HK-2 (cell line): ENCODE results near the gene FRAS1.

ENCODE experiments used
- DNase-seq: peaks from one replicate; pipeline ENCODE4 v3.0.0-alpha.2; 2018; ENCODE audit not compliant: unreplicated experiment

FRAS1 gene

DNA sequence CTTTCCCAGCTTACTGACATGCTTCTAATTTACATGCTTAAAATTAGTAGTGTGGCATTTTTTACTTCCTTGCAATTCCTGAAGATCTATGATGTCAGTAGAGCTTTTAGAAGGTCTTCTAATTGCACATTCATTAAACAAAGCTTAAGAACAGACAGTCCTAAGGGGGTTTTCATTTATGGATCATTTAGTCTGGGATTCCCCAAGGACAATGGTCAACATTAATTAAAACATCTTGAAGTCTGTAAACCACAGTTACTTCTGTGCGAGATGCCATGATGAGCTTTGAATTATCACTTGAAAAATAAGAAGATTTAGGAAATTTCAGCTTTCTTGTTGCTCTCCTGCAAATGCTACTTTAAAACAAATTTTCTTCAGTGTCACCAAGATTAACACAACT, 514.7 kb downstream of the FRAS1 start:
- no peak for DNase-seq

DNA sequence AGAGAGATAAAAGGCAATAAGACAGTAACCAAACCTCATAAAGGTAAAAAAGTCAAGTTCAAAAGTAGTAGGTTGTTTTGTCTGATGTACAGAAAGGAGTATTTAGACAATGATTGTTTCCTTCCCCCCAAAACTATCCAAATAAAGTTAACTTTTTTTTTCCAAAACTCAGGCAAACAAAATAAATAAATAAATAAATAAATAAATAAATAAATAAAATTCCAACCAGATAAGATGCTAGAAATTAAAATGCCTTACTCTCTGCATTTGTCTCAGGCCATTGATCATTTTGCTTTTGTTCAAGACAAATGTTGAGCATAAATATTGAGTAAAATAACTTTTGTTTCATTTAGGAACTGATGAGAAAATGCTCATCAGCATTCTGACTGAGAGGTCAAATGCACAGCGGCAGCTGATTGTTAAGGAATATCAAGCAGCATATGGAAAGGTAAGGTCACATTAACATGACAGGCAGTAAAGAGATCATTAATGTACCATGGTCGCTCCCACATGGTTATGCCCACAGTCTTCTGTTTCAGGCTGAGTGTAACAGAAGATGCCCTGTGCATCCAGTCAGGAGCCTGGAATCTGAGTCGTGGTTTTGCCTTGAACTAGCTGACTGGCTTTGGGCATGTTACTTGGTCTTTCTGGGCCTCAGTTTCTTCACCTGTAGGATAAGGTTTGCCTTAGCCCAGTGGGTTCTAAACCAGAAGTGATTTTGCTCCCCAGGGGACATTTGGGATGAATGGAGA, 521.7 kb downstream of the FRAS1 start:
- no peak for DNase-seq

DNA sequence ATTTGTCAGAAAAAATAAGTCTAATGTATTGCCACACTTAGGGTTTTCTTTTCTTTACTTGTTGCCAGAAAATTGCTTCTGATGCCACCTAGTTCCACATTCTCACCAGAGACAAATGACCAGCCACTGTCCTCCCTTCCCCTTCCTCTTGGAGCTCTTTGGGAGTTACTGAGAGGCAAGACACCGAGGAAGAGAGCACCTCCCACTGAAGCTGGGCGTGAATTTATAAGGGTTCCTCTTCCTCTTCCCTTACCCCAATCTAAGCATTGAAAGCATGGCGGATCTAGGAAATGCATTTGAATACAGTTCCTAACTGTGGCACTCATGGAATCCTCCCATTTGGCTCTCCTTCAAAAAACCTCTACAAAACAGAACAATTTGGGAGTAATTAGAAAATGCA, 524.5 kb downstream of the FRAS1 start:
- no peak for DNase-seq

DNA sequence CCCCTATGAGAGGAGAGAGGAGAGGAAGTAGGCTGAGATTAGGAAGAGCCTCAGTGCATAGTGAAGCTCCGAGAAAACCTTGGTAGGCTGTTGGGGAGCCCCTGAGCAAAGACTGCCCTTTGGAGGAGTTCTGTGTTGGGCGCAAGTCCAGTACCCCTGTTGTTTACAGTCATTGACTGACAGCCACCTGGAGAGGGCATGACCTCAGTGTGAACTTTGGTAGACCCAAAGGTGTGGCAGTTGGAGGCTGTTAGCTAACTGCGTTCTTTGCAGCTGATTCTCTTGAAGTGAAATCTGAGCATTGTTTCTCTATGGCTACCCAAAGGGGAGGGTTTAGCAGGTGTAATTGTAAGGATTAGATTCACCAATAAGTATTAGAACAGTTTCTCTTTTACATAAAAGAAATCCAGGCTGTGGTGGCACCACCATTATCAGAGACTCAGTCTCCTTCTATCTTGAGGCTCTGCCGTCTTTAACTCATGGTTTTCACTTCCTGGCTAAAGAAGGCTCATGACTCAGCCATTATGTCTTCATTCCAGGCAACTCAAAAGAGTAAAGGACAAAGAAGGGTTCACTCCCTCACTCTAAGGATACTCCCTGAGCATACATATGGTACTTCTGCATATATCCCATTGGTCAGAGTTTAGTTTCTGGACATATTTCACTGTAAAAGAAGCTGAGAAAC, 527.9 kb downstream of the FRAS1 start:
- DNase-seq = no peak

GRCh38 chr4:78585633-78586032, 528.5 kb downstream of the FRAS1 start:
- no peak for DNase-seq

DNA sequence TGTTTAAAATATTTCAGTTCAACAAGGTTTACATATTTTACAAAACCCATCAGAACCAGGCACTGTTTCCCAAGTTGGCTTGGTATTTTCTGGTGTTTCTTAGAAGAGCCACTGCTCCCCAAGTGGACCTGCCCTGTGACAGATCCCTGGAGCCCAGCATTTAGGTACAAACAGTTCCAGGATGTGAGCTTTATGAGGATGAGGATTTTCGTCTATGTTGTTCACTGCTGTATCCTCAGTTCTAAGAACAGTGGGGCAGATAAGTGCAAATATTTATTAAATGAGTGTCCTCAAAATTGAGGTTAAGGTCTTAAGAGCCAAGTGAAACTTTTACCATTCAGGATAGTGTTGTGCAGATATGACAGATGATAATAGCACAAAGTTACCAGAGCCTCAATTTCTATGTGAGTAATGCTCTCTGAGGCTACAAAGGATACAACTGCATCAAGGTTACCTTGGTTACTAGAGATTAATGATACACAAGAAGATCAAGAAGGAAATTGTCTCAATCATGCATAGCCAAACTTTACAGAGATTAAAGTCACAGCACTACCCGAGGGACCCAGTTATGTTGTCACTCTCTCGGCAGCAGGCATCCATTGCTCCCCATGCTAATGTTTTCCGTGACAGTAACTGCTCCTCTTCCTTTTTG, 531.9 kb downstream of the FRAS1 start:
- DNase-seq = no peak

- no peak for DNase-seq
Observed at GRCh38 chr4:78591404-78591803, 534.3 kb downstream of the FRAS1 start.

DNA sequence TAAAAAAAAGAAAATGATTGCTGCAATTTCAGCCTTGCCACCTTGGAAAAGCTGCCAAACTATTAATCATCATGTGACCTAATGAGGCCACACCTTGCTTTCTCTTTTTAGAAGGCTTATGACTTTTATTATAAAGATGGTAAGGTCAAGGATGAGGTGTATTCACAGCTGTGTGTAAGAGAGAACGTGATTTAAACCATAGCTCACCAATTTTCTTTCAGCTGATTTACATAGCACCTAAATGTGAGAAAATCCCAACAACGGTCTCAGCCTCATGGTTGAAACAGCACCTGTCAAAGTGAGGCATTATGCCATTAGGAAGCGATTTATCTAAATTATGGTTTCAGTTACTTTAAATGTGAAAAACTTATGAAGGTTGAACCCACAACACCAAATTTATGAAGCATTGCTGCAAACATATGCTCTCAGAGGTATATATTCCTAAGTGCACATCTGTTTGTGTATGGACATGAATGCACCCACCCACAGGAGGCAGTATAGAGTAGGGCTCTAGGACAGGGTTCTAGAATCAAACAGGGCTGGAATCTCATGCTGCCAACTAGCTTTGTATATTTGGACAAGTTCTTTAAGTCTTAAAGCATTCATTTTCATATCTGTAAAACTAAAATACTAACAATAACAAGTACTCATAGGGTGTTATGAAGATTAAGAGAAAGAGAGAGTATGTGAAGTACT, 535.1 kb downstream of the FRAS1 start:
- DNase-seq = no peak
